RWPE1 (cell line): ENCODE measurements around the gene MYH7B.
A peak's percentile ranks its signal among the peaks of the same experiment; 100 is the strongest.

ENCODE experiments used
- CTCF ChIA-PET: fragments of 350-600 bp; sonication (Branson Sonifier 250); formaldehyde crosslinking; extraction: SDS; loops from one replicate; lab custom pipeline; 2021; lab: Yijun Ruan, JAX
- POLR2A ChIA-PET: fragments of 400-600 bp; formaldehyde crosslinking; extraction: SDS; loops from one replicate; lab custom pipeline; 2020; ENCODE audit warnings: antibody characterized with exemption; ENCODE audit not compliant: low non-redundant PET; lab: Yijun Ruan, JAX
- DNase-seq: peaks from one replicate; pipeline ENCODE4 v3.0.0; 2012; ENCODE audit warnings: low spot score
- H3K27ac ChIP-seq: fragments of 450-650 bp; 2 replicates; pipeline ENCODE4 v1.5.1; 2017
- CTCF ChIP-seq: fragments of 450-650 bp; conservative IDR thresholded peaks from 2 replicates; pipeline ENCODE4 v1.5.1; 2017; ENCODE audit warnings: low read depth, mild to moderate bottlenecking

The MYH7B gene

GRCh38 chr20:34954904-34955230 lies 801 bp upstream of the MYH7B start:
- ChIA-PET POLR2A (interaction anchor here (0.8 to 1.9 kb wide), 2 partner anchors 9 to 79 kb away, joined by 3 to 13 read pairs; partner anchors contain the start of gene ACSS2), CTCF (interaction anchor here (0.6 to 4.8 kb wide), 4 partner anchors 15 to 81 kb away, joined by 3 to 57 read pairs (median 4); partner anchors contain the start of genes ACSS2 and GGT7)
- TF ChIP-seq CTCF: no peak
- peak overlapping the region; percentile 88 for H3K27ac ChIP-seq
- DNase-seq: peak; percentile 50

GRCh38 chr20:34956041-34956458 lies 382 bp downstream of the MYH7B start:
- POLR2A ChIA-PET: interaction anchor here (1.4 to 1.9 kb wide), 2 partner anchors 80 to 82 kb away, joined by 5 to 13 read pairs; partner anchors contain the start of gene ACSS2
- peak; percentile 34 for TF ChIP-seq CTCF
- no peak for DNase-seq
- H3K27ac ChIP-seq: peak overlapping the region; percentile 88
- CTCF ChIA-PET: interaction anchor here (0.6 to 4.8 kb wide), 10 partner anchors 12 to 121 kb away, joined by 3 to 57 read pairs (median 4); partner anchors contain the start of genes ACSS2 and GGT7

- 0 out of 2 replicates have a peak overlapping the region, but pooled peaks have one; percentile 2 for H3K27ac ChIP-seq
- no peak for DNase-seq
- ChIA-PET CTCF (interaction anchor here (0.6 to 4.8 kb wide), 5 partner anchors 38 to 122 kb away, joined by 4 to 57 read pairs (median 5); partner anchors contain the start of genes ACSS2 and GGT7), POLR2A (interaction anchor here (1.4 kb wide), 1 partner anchor 83 kb away, joined by 5 read pairs; no protein-coding TSS in a partner anchor)
- no peak for TF ChIP-seq CTCF
Observed at GRCh38 chr20:34956751-34957472, 1.2 kb downstream of the MYH7B start.

- H3K27ac ChIP-seq: no peak overlapping the region
- no peak for TF ChIP-seq CTCF
- ChIA-PET CTCF (interaction anchor here (0.6 to 0.8 kb wide), 2 partner anchors 20 to 88 kb away, joined by 3 to 4 read pairs; partner anchors contain the start of gene ACSS2), POLR2A (no interaction called here)
- DNase-seq: no peak
Observed at GRCh38 chr20:34964486-34964885, 8.8 kb downstream of the MYH7B start.

- no peak for TF ChIP-seq CTCF
- no peak for DNase-seq
- H3K27ac ChIP-seq: no peak overlapping the region
- CTCF ChIA-PET: no interaction called here
- POLR2A ChIA-PET: no interaction called here
Observed at GRCh38 chr20:34965051-34965450, 9.4 kb downstream of the MYH7B start.

GRCh38 chr20:34967421-34967820 lies 11.8 kb downstream of the MYH7B start:
- ChIA-PET CTCF (interaction anchor here (0.6 to 1.2 kb wide), 4 partner anchors 9 to 1669 kb away, joined by 3 to 8 read pairs (median 4); partner anchors contain the start of genes GSS and MYH7B), POLR2A (no interaction called here)
- no peak for TF ChIP-seq CTCF
- no peak for DNase-seq
- no peak overlapping the region for H3K27ac ChIP-seq
